GM21825 (cell line): Measurements from ENCODE around the gene AMOTL1.
A peak's percentile ranks its signal among the peaks of the same experiment; 100 is the strongest.

Source experiments
- ATAC-seq: cut with Tn5 transposase; IDR thresholded peaks from one replicate; pipeline ENCODE4 v1.9.1; 2021; ENCODE audit warnings: mild to moderate bottlenecking, moderate library complexity; ENCODE audit not compliant: unreplicated experiment

The AMOTL1 gene

DNA sequence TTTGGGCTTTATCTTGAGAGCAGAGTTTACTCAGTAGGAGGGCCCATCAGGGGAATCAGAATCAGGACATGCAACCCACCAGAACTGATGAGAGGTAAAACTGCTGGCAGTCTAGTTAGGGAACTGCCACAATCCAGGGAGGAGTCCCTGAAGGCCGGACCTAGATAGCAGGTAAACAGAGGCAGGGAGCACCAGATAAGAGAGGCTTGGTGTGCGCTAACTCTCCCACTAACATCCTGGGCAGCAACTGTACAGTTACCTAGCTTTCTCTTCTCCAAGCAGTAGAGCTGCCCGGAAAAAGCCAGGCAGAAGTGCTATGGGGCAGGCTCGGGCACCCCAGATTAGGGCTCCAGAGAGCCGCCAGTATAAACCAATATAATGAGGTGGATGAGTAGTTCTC, 865 bp upstream of the AMOTL1 start:
- no peak for ATAC-seq

GRCh38 chr11:94768602-94769541, 716 bp downstream of the AMOTL1 start:
- peak; percentile 38 for ATAC-seq

DNA sequence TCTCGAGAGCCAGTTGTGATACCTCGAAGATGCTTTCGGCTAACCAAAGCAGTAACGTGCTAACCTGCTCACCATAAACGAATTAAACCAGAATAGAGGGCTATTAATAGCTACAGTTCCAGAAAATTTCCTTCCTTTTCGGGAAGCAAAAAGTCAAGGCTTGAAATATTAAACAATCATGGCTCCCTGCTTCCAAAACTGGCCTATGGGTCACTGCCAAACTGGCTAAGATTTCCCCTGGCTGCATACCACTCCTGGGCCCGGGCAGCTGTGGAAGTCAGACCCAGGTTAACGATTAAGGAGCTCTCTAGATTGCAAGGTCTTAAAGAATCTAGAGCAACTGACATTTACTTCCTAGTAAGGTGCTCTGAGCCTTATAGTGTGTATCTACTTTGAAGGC, 1.7 kb downstream of the AMOTL1 start:
- ATAC-seq: no peak

DNA sequence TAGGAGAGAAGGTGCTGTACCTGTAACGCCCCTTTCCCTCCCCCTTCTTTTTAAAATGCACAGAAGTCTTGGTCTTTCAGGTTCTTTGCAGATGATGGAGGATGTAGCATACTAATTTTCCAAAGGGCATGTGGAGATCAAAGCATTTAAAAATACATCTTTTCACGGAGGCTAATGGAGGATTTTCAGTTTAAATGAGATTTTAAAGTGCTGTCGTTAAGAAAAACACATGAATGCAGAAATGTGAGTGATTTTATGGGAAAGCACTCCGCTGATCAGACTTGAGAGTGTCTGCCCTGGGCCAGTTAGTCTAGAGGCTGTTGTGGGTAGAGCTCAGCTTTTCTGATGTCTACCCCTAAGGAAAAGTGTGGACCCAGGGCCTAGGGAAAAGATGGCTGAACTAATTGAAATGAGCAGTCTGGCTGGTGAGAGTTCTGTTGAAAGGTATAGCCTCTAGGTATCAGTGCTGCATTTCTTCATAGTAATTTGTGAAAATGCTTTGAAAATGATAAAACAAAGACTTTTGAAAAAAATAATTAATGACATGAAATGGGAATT, 2.5 kb downstream of the AMOTL1 start:
- no peak for ATAC-seq

GRCh38 chr11:94771390-94771789, 3.2 kb downstream of the AMOTL1 start:
- ATAC-seq: no peak

DNA sequence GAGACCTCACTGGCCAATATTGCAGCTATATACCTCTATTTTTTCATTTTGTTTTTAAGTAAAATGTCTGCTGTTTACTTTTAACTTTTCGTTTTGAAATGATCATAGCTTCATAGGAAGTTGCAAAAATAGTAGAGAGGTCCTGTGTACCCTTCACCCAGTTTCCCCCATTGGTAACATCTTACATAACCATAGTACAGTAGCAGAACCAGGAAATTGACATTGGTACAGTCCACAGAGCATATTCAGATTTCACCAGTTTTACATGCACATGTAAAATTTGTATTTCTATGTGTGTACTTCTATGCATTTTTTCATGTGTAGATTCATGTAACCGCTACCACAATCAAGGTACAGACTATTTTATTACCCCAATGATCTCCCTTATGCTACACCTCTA, 3.8 kb downstream of the AMOTL1 start:
- no peak for ATAC-seq

GRCh38 chr11:94773842-94774241, 5.7 kb downstream of the AMOTL1 start:
- ATAC-seq: no peak

GRCh38 chr11:94774345-94774744, 6.2 kb downstream of the AMOTL1 start:
- ATAC-seq: no peak

- ATAC-seq: no peak
These were observed 7.6 kb downstream of the AMOTL1 start for GRCh38 chr11:94775567-94776327.

DNA sequence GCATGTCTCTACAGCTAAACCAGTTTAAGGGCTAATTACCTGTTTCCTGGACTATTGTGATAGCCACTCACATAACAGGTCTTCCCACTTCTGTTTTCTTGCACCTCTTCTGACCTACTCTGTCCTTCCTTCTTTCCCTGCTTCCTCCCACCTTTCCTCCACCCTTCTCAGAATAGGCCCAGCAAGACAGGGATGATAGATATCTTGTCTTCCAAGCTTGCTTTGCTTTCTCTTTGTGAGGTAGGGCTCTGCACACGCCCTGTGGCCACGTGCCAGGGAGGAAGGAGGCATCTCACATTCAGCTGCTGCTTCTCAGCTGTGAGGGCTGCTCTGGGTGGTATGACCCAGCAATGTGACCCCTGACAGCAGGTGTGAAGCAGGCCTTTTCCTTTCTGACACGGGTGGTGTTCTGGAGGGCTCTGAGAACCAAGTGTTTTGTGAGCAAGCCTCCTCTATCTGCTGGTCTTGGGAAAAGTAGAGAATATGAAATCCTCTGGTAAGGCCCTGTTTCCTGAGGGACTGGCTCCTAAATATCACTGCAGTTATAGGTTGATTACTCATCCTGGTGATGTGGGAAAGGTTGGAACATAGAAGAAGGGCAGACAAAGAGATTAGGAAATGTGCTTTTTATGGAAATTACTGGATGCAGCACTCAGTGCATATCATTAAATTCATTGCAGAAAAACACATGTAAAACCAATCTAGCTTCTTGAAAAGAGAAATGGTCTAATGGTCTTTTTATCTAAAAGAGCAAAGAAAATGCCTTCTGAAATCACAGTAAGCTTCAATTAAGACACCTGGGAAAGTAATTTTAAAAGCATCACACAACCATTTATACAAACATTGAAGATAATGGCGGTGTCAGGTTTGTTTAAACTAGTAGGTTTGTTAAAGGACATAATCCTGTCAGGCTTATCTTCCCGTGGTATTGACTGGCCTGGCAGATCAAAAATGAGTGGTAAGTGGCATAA, 8.5 kb downstream of the AMOTL1 start:
- ATAC-seq: no peak

DNA sequence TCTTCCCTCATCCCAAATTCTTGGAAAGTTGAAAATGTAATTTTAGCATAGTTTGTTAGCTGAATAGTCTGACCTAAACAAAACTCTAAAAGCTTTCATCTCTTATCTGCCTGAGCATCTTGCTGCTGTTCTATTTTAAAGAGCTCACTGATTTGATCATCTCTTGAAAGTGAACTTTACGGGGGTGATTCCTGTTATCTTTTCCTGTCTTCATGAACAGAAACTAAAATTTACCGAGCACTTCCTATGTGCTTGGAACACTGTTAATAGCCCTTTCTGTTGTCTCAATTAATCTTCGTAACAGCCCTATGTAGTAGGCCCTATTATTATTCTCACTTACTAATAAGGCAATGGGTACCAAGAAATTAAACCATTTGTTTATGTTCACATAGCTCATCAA, 12.3 kb downstream of the AMOTL1 start:
- ATAC-seq: no peak

DNA sequence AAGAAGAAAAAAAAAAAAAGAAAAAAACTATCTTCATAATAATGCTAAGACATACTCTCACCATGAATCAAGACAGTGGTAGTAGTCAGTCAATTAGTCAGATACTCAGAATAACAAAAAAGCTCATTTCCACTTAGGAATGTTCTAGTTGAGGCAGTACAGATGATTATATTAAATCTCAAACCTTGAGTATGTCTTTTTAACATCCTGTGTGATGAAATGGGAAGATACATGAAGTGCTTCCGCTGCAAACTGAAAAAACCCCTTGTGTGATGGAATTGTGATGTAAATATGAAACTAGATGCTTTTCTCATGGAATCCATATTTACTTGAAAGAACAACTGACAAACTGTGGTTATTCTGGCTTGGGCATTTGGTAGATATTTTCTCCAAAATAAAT, 13.7 kb downstream of the AMOTL1 start:
- ATAC-seq: no peak

DNA sequence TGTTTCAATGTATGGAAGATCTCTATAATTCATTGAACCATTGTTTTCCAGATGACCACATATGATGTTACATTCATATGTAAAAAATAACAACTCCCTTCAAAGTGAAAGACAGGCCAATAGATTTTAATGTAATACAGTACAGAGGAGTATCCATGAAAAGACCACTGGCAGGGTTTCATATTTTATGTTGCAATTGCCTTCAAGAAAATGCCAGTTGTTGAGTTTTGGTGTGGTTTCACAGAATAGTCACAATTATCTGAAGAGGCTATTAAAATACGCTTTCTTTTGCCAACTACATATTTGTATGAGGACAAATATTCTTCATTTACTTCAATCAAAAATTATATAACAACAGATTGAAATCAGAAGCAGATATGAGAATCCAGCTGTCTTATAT, 14.3 kb downstream of the AMOTL1 start:
- ATAC-seq: no peak

- no peak for ATAC-seq
These were observed 16.7 kb downstream of the AMOTL1 start for GRCh38 chr11:94784884-94785283.

GRCh38 chr11:94785509-94785908, 17.4 kb downstream of the AMOTL1 start:
- no peak for ATAC-seq

DNA sequence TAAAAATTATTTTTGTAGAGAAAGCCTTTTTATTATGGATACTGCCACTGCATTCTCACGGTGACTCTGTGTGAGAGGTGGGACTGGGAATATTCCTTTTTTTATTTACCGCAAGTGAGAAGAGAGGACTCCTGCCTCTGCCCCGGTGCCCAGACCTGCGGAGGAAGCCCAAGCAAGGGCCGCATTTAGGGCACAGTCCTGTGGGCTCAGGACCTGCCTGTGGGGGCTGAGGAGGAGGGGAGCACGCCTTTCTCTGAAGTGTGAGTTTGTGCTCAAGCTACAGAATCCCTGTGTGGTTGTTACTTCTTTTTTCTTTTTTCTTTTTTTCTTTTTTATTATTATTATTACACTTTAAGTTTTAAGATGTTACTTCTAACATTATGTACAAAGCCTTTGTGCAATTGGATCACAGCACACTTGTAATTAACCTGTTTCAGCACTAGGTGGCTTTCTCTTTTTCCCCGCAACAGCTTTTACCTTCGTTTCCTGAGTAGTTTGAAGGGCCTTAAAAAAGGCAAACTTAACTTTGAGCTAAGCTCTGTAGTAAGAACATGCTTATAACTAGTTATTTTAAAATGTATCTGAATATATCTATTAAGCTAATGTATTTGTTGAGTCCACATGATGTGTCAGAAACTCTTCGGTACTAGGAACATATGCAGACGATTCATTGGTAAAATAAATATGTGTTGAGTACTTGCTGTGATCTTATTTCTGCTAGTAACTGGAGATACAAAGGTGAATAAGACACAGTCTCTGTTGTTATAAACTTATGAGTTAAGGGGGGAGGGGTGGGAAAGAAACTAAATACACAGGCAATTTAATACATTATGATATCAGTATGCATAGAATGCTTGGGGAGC, 18.3 kb downstream of the AMOTL1 start:
- no peak for ATAC-seq

- ATAC-seq: no peak
These were observed 19.6 kb downstream of the AMOTL1 start for GRCh38 chr11:94787801-94788200.

DNA sequence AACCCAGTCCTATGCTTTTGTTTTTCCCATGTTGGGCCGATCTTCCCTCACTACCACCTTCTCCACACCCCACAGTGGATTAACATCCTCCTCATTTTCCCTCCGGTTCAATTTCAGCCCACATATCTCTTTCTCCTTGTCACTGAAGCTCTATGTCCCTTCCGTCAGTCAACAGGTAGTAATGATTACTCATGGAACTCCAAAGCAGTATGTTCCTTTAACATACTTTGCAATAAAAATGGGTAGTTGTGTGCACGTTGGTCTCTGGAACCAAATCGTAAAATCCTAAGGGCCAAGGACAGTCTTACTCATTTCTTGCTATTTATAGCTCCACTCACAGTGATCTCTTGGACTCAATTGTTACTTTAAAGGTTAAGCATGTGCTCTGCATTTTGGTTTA, 20.2 kb downstream of the AMOTL1 start:
- ATAC-seq: no peak

- no peak for ATAC-seq
These were observed 22.0 kb downstream of the AMOTL1 start for GRCh38 chr11:94790197-94790596.
